GM12892 (cell line): ENCODE results near the gene CD160.
"Not testable (repeated sequence)": the region's sequence is repeated elsewhere in the genome, so short reads cannot be mapped to it uniquely, and the experiment has no call there.

Experiments
- POLR2A ChIP-seq: IDR thresholded peaks from 2 replicates; pipeline ENCODE4 v1.6.1; 2011; ENCODE audit warnings: low read depth, low read length, control low read depth
- POLR2AphosphoS5 ChIP-seq: IDR thresholded peaks from 2 replicates; pipeline ENCODE4 v1.6.1; 2011; ENCODE audit warnings: low read depth, low read length, control low read depth
- TAF1 ChIP-seq: IDR thresholded peaks from 2 replicates; pipeline ENCODE4 v1.6.1; 2011; ENCODE audit warnings: low read depth, mild to moderate bottlenecking, control low read depth, low read length, borderline replicate concordance

DNA sequence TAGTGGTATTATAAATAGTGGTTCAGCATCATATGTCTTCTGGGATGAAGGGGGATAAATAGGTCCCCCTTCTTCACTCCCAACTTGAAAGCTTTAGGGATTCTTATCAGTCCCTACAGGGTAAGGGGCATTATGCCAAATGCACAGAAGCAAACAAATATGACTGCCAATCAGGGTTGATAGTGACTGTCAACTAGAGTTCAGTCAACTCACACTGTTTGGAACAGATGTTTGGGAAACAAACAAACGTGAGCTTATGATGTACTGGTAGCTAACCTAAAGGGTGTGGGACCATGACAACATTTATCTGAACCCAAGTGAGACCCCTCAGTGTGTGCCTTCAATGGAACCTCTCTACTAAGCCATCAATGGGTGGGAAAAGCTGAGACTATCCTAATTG is 46.1 kb upstream of the CD160 start:
- TF ChIP-seq POLR2AphosphoS5, POLR2A, TAF1: not testable (repeated sequence)
